Gastrocnemius medialis (tissue), 4 donors: Measurements from ENCODE around the gene CERS5. TPM values are rescaled to one million over a fixed set of nuclear protein-coding genes. Genes with fewer than 3 reads are reported as not detected.

ENCODE experiments used
- ATAC-seq, 2 donors: fragments of 150-250 bp; one replicate each; pipeline ENCODE4 v1.9.1; 2016
- DNase-seq, 2 donors: peaks; one replicate each; pipeline ENCODE4 v3.0.0-alpha.2; 2019
- H3K27ac ChIP-seq, 4 donors: fragments of 200-600 bp; sonication (generic); 1 replicate in 1 of 4; 2 replicates in 3 of 4; pipeline ENCODE4 v1.5.1; 2016 to 2018; ENCODE audit warnings: mild to moderate bottlenecking in 2 of 4, moderate library complexity in 1 of 4
- H3K27me3 ChIP-seq, 3 donors: fragments of 200-600 bp; sonication (generic) in 2 of 3; 1 replicate in 1 of 3; 2 replicates in 2 of 3; pipeline versions ENCODE4 v1.5.1 to v1.6.0; 2016 to 2019; ENCODE audit warnings: mild to moderate bottlenecking in 1 of 3, moderate library complexity in 1 of 3
- H3K36me3 ChIP-seq, 2 donors: fragments of 200-600 bp; sonication (generic) in 1 of 2; one replicate each; pipeline ENCODE4 v1.5.1; 2017 to 2018
- H3K4me1 ChIP-seq, 2 donors: fragments of 200-600 bp; sonication (generic) in 1 of 2; one replicate each; pipeline ENCODE4 v1.5.1; 2016 to 2017; ENCODE audit warnings: mild to moderate bottlenecking in 2 of 2
- H3K4me3 ChIP-seq, 4 donors: fragments of 200-600 bp; sonication (generic) in 3 of 4; 1 replicate in 1 of 4; 2 replicates in 3 of 4; pipeline ENCODE4 v1.5.1; 2016 to 2019; ENCODE audit warnings: mild to moderate bottlenecking in 2 of 4
- H3K9me3 ChIP-seq, 3 donors: fragments of 200-600 bp; sonication (generic) in 2 of 3; 1 replicate in 1 of 3; 2 replicates in 2 of 3; pipeline ENCODE4 v1.5.1; 2016 to 2019
- CTCF ChIP-seq, 5 experiments: fragments of 450-650 bp in 3 of 5; fragments of 200-600 bp in 2 of 5; sonication (generic) in 2 of 5; IDR thresholded peaks in 4 of 5; conservative IDR thresholded peaks in 1 of 5; 1 replicate in 4 of 5; 2 replicates in 1 of 5; pipeline ENCODE4 v1.5.1; 2016 to 2019; ENCODE audit warnings: antibody characterized with exemption in 5 of 5, mild to moderate bottlenecking in 3 of 5, moderate library complexity in 3 of 5
- POLR2A ChIP-seq, 2 donors: fragments of 450-650 bp; IDR thresholded peaks; one replicate each; pipeline ENCODE4 v1.6.1; 2017; ENCODE audit warnings: antibody characterized with exemption in 2 of 2, mild to moderate bottlenecking in 2 of 2, moderate library complexity in 2 of 2
- in situ Hi-C, 4 donors: fragments of 200-750 bp; cut with MboI; loops; one replicate each; pipeline versions ENCODE4 v1.15.0 to v1.8.0; 2017; ENCODE audit warnings: low sequenced_read_pairs in 4 of 4
- intact Hi-C: fragments of 100-400 bp; cut with DNase I; formaldehyde crosslinking; loops from one replicate; pipeline ENCODE4 v1.15.1; 2023; ENCODE audit warnings: low total_unique reads
- total RNA-seq, 4 donors: library from RNA; depleted of rRNA; stranded (reverse); fragments of >200 nt; gene quantifications; one replicate each; pipeline versions ENCODE4 v1.1.0 to v1.2.3, GENCODE V29; 2016

CERS5 gene
- total RNA-seq, 4 donors from 2014 or later = 5.4 to 9.2 (median 7.3) TPM

DNA sequence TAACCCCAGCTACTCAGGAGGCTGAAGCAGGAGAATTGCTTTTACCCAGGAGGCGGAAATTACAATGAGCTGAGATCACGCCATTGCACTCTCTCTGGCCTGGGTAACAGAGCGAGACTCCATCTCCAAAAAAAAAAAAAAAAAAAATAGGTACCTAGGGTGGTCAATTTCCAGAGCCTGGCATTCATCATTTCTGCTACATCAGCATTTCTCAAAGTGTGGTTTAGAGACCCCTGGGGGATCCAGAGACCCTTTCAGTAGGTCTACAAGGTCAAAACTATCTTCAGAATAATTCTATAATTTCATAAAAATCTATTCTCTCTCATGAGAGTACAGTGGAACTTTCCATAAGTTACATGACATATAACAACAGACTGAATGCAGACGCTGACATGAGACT is 19.9 kb downstream of the CERS5 start:
- ATAC-seq (no peak), DNase-seq (no peak)
- peaks cover 5 to 6% of the 10 kb centered on the region in 2 donors for H3K4me1 ChIP-seq
- H3K4me3 ChIP-seq = no peak overlapping the region
- H3K27ac ChIP-seq = no peak overlapping the region
- in situ Hi-C loops (no loop called here), intact Hi-C loops (no loop called here)
- H3K36me3 ChIP-seq = peaks cover 0 to 6% of the 10 kb centered on the region in 2 donors
- H3K9me3 ChIP-seq = no peaks in the 10 kb centered on the region
- no peaks in the 10 kb centered on the region for H3K27me3 ChIP-seq
- TF ChIP-seq CTCF (IDR thresholded peaks at IDR 0.05 in 4 of 5, conservative IDR thresholded peaks at IDR 0.05 in 1 of 5) (no peak), POLR2A (IDR thresholded peaks at IDR 0.05) (no peak)

DNA sequence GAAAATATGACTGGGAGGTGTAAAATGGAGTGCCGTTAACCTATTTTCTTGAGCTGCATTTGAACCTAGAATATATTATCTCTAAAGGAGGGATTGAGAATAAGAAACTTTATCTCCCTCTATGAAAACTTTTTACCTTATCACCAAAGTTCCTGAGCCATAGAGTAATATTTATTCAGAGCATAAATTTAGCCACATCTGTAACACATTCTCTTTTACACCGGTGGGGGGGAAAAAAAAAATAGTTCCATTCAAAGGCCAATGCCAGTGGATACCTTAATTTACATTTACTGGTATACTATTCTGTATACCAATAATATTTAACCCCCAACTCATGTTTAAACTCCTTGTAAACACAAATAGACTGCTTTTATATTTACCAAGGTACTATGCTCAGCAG is 21.7 kb downstream of the CERS5 start:
- no peak for DNase-seq
- H3K4me1 ChIP-seq = peaks cover 5 to 6% of the 10 kb centered on the region in 2 donors
- H3K27me3 ChIP-seq = no peaks in the 10 kb centered on the region
- TF ChIP-seq POLR2A (IDR thresholded peaks at IDR 0.05) (no peak), CTCF (IDR thresholded peaks at IDR 0.05 in 4 of 5, conservative IDR thresholded peaks at IDR 0.05 in 1 of 5) (no peak)
- ATAC-seq = no peak
- no peak overlapping the region for H3K4me3 ChIP-seq
- in situ Hi-C loops = no loop called here
- H3K9me3 ChIP-seq = no peaks in the 10 kb centered on the region
- intact Hi-C loops = no loop called here
- peaks cover 0 to 18% of the 10 kb centered on the region in 2 donors for H3K36me3 ChIP-seq
- H3K27ac ChIP-seq = no peak overlapping the region

DNA sequence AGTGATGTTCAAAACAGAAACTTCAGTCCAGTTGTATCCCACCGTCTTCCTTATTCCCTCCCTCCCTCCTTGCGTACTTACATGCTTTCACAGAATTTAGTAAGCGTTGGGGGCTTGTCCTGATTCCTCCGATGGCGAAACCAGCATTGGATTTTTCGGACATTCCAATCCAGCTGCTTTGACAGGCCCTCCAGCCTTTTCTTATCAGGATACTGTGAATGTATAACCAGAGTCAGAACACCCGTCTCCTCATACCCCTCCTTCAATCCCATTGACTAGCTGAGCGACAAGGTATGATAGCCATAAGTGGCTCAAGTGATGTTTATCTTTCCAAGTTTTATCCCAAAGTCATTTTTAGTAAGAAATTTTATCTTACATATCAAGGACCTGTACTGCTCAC is 24.2 kb downstream of the CERS5 start:
- H3K4me3 ChIP-seq = no peak overlapping the region
- H3K9me3 ChIP-seq = no peaks in the 10 kb centered on the region
- DNase-seq (no peak), ATAC-seq (no peak)
- in situ Hi-C loops = no loop called here
- intact Hi-C loops = no loop called here
- no peak overlapping the region for H3K27ac ChIP-seq
- H3K27me3 ChIP-seq = no peaks in the 10 kb centered on the region
- TF ChIP-seq POLR2A (IDR thresholded peaks at IDR 0.05) (no peak), CTCF (IDR thresholded peaks at IDR 0.05 in 4 of 5, conservative IDR thresholded peaks at IDR 0.05 in 1 of 5) (no peak)
- peaks cover 0 to 25% of the 10 kb centered on the region in 2 donors for H3K36me3 ChIP-seq
- no peaks in the 10 kb centered on the region for H3K4me1 ChIP-seq

GRCh38 chr12:50132505-50133135 is 34.5 kb downstream of the CERS5 start:
- ATAC-seq (peak in 1 of 2 donors; percentile 45), DNase-seq (no peak)
- peak overlapping the region in 1 of 4 donors; percentile 19 for H3K27ac ChIP-seq
- TF ChIP-seq POLR2A (IDR thresholded peaks at IDR 0.05) (no peak), CTCF (IDR thresholded peaks at IDR 0.05 in 4 of 5, conservative IDR thresholded peaks at IDR 0.05 in 1 of 5) (peak in 3 of 5 experiments; percentile 40 to 60 (median 41))
- intact Hi-C loops (no loop called here), in situ Hi-C loops (no loop called here)
- no peak overlapping the region for H3K4me3 ChIP-seq
- no peaks in the 10 kb centered on the region for H3K4me1 ChIP-seq
- H3K36me3 ChIP-seq = peaks cover 3 to 75% of the 10 kb centered on the region in 2 donors
- no peaks in the 10 kb centered on the region for H3K9me3 ChIP-seq
- no peaks in the 10 kb centered on the region for H3K27me3 ChIP-seq

GRCh38 chr12:50129290-50129689 is 37.9 kb downstream of the CERS5 start:
- in situ Hi-C loops (no loop called here), intact Hi-C loops (loop anchor here (5.0 kb wide), 1 partner anchor 38 kb away; the partner anchor contains the start of gene CERS5)
- Histone ChIP-seq H3K36me3 (peaks cover 3 to 63% of the 10 kb centered on the region in 2 donors), H3K4me1 (no peaks in the 10 kb centered on the region), H3K27ac (no peak overlapping the region), H3K4me3 (no peak overlapping the region), H3K27me3 (no peaks in the 10 kb centered on the region), H3K9me3 (no peaks in the 10 kb centered on the region)
- TF ChIP-seq CTCF (IDR thresholded peaks at IDR 0.05 in 4 of 5, conservative IDR thresholded peaks at IDR 0.05 in 1 of 5) = no peak
- TF ChIP-seq POLR2A (IDR thresholded peaks at IDR 0.05) = no peak
- ATAC-seq (no peak), DNase-seq (no peak)
